IMR-90 (cell line): Measurements from ENCODE around the gene KRTAP20-3. TPM values are rescaled to one million over a fixed set of nuclear protein-coding genes. Genes with fewer than 3 reads are reported as not detected.

Experiments
- ATAC-seq: fragments of 200-7000 bp; cut with Tn5 transposase; 2 replicates; pipeline ENCODE4 v1.9.1; 2020; ENCODE audit warnings: low read depth, mild to moderate bottlenecking, moderate library complexity
- BruUV-seq: library from RNA; stranded (reverse); fragments of 400-500 nt; replicated peaks from 2 replicates; lab custom pipeline; 2021; lab: Mats Ljungman, UMichigan
- CTCF ChIA-PET: fragments of 300-600 bp; formaldehyde crosslinking; extraction: SDS; loops from one replicate; lab custom pipeline; 2021; ENCODE audit warnings: antibody characterized with exemption; lab: Yijun Ruan, JAX
- POLR2A ChIA-PET: fragments of 300-600 bp; sonication (Branson Sonifier 250); formaldehyde crosslinking; loops from one replicate; lab custom pipeline; 2022; ENCODE audit warnings: antibody characterized with exemption; ENCODE audit not compliant: unreplicated experiment; lab: Charles Lee
- DNase-seq: peaks from one replicate; pipeline ENCODE4 v3.0.0; 2013
- H2AFZ ChIP-seq: replicated peaks from 2 replicates; pipeline ENCODE3; 2013; ENCODE audit warnings: low read length, mild to moderate bottlenecking; ENCODE audit not compliant: poor library complexity
- H2AK5ac ChIP-seq: 2 replicates; pipeline ENCODE4 v1.6.1; 2013; ENCODE audit warnings: low read depth, low read length, inconsistent platforms
- H2AK9ac ChIP-seq: replicated peaks from 2 replicates; pipeline ENCODE3; 2013; ENCODE audit warnings: mild to moderate bottlenecking, low read depth, low read length, moderate library complexity; ENCODE audit not compliant: poor library complexity
- H2BK120ac ChIP-seq: 2 replicates; pipeline ENCODE4 v1.6.1; 2013; ENCODE audit warnings: low read depth, low read length, inconsistent platforms
- H2BK15ac ChIP-seq: 3 replicates; pipeline ENCODE4 v1.6.1; 2013; ENCODE audit warnings: low read depth, low read length, inconsistent platforms
- H2BK20ac ChIP-seq: 2 replicates; pipeline ENCODE4 v1.6.1; 2013; ENCODE audit warnings: low read depth, mild to moderate bottlenecking, inconsistent platforms, low read length, moderate library complexity
- H2BK5ac ChIP-seq: 2 replicates; pipeline ENCODE4 v1.6.1; 2013; ENCODE audit warnings: mild to moderate bottlenecking, low read depth, low read length, inconsistent platforms; ENCODE audit not compliant: poor library complexity, severe bottlenecking
- H3K14ac ChIP-seq: replicated peaks from 2 replicates; pipeline ENCODE4 v1.6.1; 2013; ENCODE audit warnings: low read depth, low read length, inconsistent platforms
- H3K18ac ChIP-seq: 2 replicates; pipeline ENCODE4 v1.6.1; 2013; ENCODE audit warnings: low read depth, low read length, control low read depth
- H3K23ac ChIP-seq: 2 replicates; pipeline ENCODE4 v1.6.1; 2013; ENCODE audit warnings: low read depth, low read length, inconsistent platforms
- H3K27ac ChIP-seq: 2 replicates; pipeline ENCODE4 v1.5.1; 2013; ENCODE audit warnings: mild to moderate bottlenecking, control low read depth, low read length; ENCODE audit not compliant: insufficient read depth
- H3K27me3 ChIP-seq: 2 replicates; pipeline ENCODE4 v1.6.1; 2013; ENCODE audit warnings: low read length; ENCODE audit not compliant: control insufficient read depth, insufficient read depth
- H3K36me3 ChIP-seq: 2 replicates; pipeline ENCODE4 v1.6.1; 2013; ENCODE audit warnings: low read length, mixed read lengths; ENCODE audit not compliant: control insufficient read depth, insufficient read depth
- H3K4ac ChIP-seq: 2 replicates; pipeline ENCODE4 v1.6.1; 2013; ENCODE audit warnings: low read depth, low read length, inconsistent platforms
- H3K4me1 ChIP-seq: 2 replicates; pipeline ENCODE4 v1.6.1; 2013; ENCODE audit warnings: low read length, mixed read lengths; ENCODE audit not compliant: control insufficient read depth, insufficient read depth
- H3K4me2 ChIP-seq: 2 replicates; pipeline ENCODE4 v1.6.1; 2013; ENCODE audit warnings: low read depth, mild to moderate bottlenecking, control low read depth, low read length, moderate library complexity
- H3K4me3 ChIP-seq: 2 replicates; pipeline ENCODE4 v1.5.1; 2013; ENCODE audit warnings: low read depth, mild to moderate bottlenecking, control low read depth, low read length, moderate library complexity; ENCODE audit not compliant: insufficient read depth
- H3K56ac ChIP-seq: 2 replicates; pipeline ENCODE4 v1.6.1; 2013; ENCODE audit warnings: low read length, inconsistent platforms; ENCODE audit not compliant: insufficient read depth; ENCODE audit errors: extremely low read depth
- H3K79me1 ChIP-seq, 2 experiments: 2 replicates each; pipeline ENCODE4 v1.6.1; 2013; ENCODE audit warnings: low read length in 2 of 2, inconsistent platforms in 1 of 2, low read depth in 1 of 2
- H3K9ac ChIP-seq: 2 replicates; pipeline ENCODE4 v1.6.1; 2013; ENCODE audit warnings: low read depth, low read length, control low read depth
- H3K9me1 ChIP-seq: 2 replicates; pipeline ENCODE4 v1.6.1; 2013; ENCODE audit warnings: low read length, inconsistent platforms; ENCODE audit not compliant: insufficient read depth
- H3K9me3 ChIP-seq: 2 replicates; pipeline ENCODE4 v1.6.1; 2013; ENCODE audit warnings: low read length; ENCODE audit not compliant: control insufficient read depth, insufficient read depth
- H4K20me1 ChIP-seq: 2 replicates; pipeline ENCODE4 v1.6.1; 2013; ENCODE audit warnings: low read length, inconsistent platforms; ENCODE audit not compliant: insufficient read depth
- H4K5ac ChIP-seq: 2 replicates; pipeline ENCODE4 v1.6.1; 2013; ENCODE audit warnings: mild to moderate bottlenecking, low read depth, low read length, control low read depth
- H4K8ac ChIP-seq, 2 experiments: 2 replicates each; pipeline ENCODE4 v1.6.1; 2013; ENCODE audit warnings: low read depth in 2 of 2, low read length in 2 of 2, control low read depth in 1 of 2, inconsistent platforms in 1 of 2
- H4K91ac ChIP-seq: 2 replicates; pipeline ENCODE4 v1.6.1; 2013; ENCODE audit warnings: low read depth, low read length, inconsistent platforms; ENCODE audit not compliant: insufficient read depth
- BHLHE40 ChIP-seq: fragments of 150-350 bp; IDR thresholded peaks from 2 replicates; pipeline ENCODE4 v1.6.1; 2016; ENCODE audit warnings: mild to moderate bottlenecking, low read depth, low read length
- CEBPB ChIP-seq: IDR thresholded peaks from 2 replicates; pipeline ENCODE4 v1.6.1; 2012; ENCODE audit warnings: low read depth, low read length, improper control_type of control experiment
- CHD1 ChIP-seq: IDR thresholded peaks from 2 replicates; pipeline ENCODE4 v1.6.1; 2012; ENCODE audit warnings: low read depth, low read length, improper control_type of control experiment
- CTCF ChIP-seq: conservative IDR thresholded peaks from 2 replicates; pipeline ENCODE4 v1.5.1; 2012; ENCODE audit warnings: mild to moderate bottlenecking, low read depth, low read length, improper control_type of control experiment
- ELK1 ChIP-seq: fragments of 150-350 bp; IDR thresholded peaks from 2 replicates; pipeline ENCODE4 v1.6.1; 2016; ENCODE audit warnings: low read depth, mild to moderate bottlenecking, low read length, moderate library complexity, borderline replicate concordance
- FOS ChIP-seq: fragments of 150-350 bp; IDR thresholded peaks from 2 replicates; pipeline ENCODE4 v1.6.1; 2016; ENCODE audit warnings: low read depth, low read length
- MAFK ChIP-seq: IDR thresholded peaks from 2 replicates; pipeline ENCODE4 v1.6.1; 2012; ENCODE audit warnings: low read depth, low read length, improper control_type of control experiment
- MAZ ChIP-seq: IDR thresholded peaks from 2 replicates; pipeline ENCODE4 v1.6.1; 2012; ENCODE audit warnings: low read depth, mild to moderate bottlenecking, low read length, improper control_type of control experiment, moderate library complexity, borderline replicate concordance
- MXI1 ChIP-seq: IDR thresholded peaks from 2 replicates; pipeline ENCODE4 v1.6.1; 2012; ENCODE audit warnings: low read depth, mild to moderate bottlenecking, low read length, moderate library complexity, borderline replicate concordance
- POLR2A ChIP-seq: IDR thresholded peaks from 2 replicates; pipeline ENCODE4 v1.6.1; 2012; ENCODE audit warnings: mild to moderate bottlenecking, low read depth, low read length
- RAD21 ChIP-seq: IDR thresholded peaks from 2 replicates; pipeline ENCODE4 v1.6.1; 2012; ENCODE audit warnings: low read length, improper control_type of control experiment
- RCOR1 ChIP-seq: IDR thresholded peaks from 2 replicates; pipeline ENCODE4 v1.6.1; 2012; ENCODE audit warnings: mild to moderate bottlenecking, low read length, improper control_type of control experiment; ENCODE audit not compliant: insufficient replicate concordance
- SMC3 ChIP-seq: fragments of 150-350 bp; IDR thresholded peaks from 2 replicates; pipeline ENCODE4 v1.6.1; 2016; ENCODE audit warnings: low read depth, mild to moderate bottlenecking, antibody characterized with exemption, low read length, moderate library complexity
- whole genome bisulfite sequencing, 2 experiments: methylation state at CpG; one replicate each; pipeline versions ENCODE4 v1.1.5 to v1.1.7; 2013; ENCODE audit warnings: missing lambda C conversion rate in 2 of 2; ENCODE audit not compliant: insufficient read length in 1 of 2; ENCODE audit errors: extremely low coverage in 2 of 2; 5-methylcytosine and 5-hydroxymethylcytosine counted together
- dilution Hi-C: fragments of 300-500 bp; cut with HindIII; formaldehyde crosslinking; loops from one replicate; pipeline ENCODE4 v1.14.3; 2018; ENCODE audit warnings: low sequenced_read_pairs; ENCODE audit not compliant: unreplicated experiment
- in situ Hi-C: fragments of 300-500 bp; cut with MboI; formaldehyde crosslinking; loops from 3 replicates; pipeline ENCODE4 v1.14.3; 2019; ENCODE audit warnings: low sequenced_read_pairs, inconsistent platforms, mixed read lengths
- intact Hi-C: fragments of 100-400 bp; cut with micrococcal nuclease; formaldehyde crosslinking; loops from 2 replicates; pipeline ENCODE4 v1.10.0; 2022
- polyA plus RNA-seq, 3 experiments: library from polyadenylated mRNA; depleted of rRNA; stranded (reverse); fragments of >200 nt; gene quantifications; 2 replicates each; pipeline ENCODE4 v1.2.3, GENCODE V29; 2012; ENCODE audit warnings: low replicate concordance in 1 of 3
- total RNA-seq: library from RNA; depleted of rRNA; stranded (reverse); fragments of >200 nt; gene quantifications from 2 replicates; pipeline ENCODE4 v1.2.3, GENCODE V29; 2012

Gene KRTAP20-3
- total and polyA plus RNA-seq, 2 of the 4 experiments (the other 2 are of a cell fraction) = not detected

GRCh38 chr21:30625449-30626165 lies 17.1 kb upstream of the KRTAP20-3 start:
- 21% methylated on average over 2 of the region's 4 CpGs; no CpG with 5 or more reads in 1 of the 2 experiments for WGBS, 2 experiments
- no peaks in the 10 kb centered on the region for H3K79me1 ChIP-seq
- no peaks in the 10 kb centered on the region for H3K36me3 ChIP-seq
- no peak overlapping the region for H3K27ac ChIP-seq
- H3K4ac ChIP-seq = no peak overlapping the region
- POLR2A ChIA-PET = no interaction called here
- DNase-seq (no peak), ATAC-seq (no peak)
- no peak overlapping the region for H4K5ac ChIP-seq
- CTCF ChIA-PET = no interaction called here
- no peaks in the 10 kb centered on the region for H3K27me3 ChIP-seq
- no peak overlapping the region for H3K56ac ChIP-seq
- no peak overlapping the region for H2BK5ac ChIP-seq
- no peaks in the 10 kb centered on the region for H3K4me1 ChIP-seq
- BruUV-seq = no TSS peak
- H2BK120ac ChIP-seq = no peak overlapping the region
- H2AFZ ChIP-seq = no peak overlapping the region
- H3K9me3 ChIP-seq = peaks cover 19% of the 10 kb centered on the region
- no peak overlapping the region for H3K18ac ChIP-seq
- H4K91ac ChIP-seq = no peak overlapping the region
- no peak overlapping the region for H3K23ac ChIP-seq
- dilution Hi-C loops = no loop called here
- no peak overlapping the region for H3K4me2 ChIP-seq
- no peak for TF ChIP-seq SMC3
- TF ChIP-seq FOS = no peak
- TF ChIP-seq RCOR1 = no peak
- TF ChIP-seq BHLHE40 = no peak
- TF ChIP-seq POLR2A = no peak
- no peak for TF ChIP-seq RAD21
- no peak for TF ChIP-seq ELK1
- no peak for TF ChIP-seq CTCF
- TF ChIP-seq MXI1 = no peak
- TF ChIP-seq CHD1 = no peak
- no peak for TF ChIP-seq MAZ
- TF ChIP-seq CEBPB = no peak
- no peak for TF ChIP-seq MAFK
- in situ Hi-C loops = no loop called here
- no peak overlapping the region for H3K14ac ChIP-seq
- H2BK20ac ChIP-seq = no peak overlapping the region
- no peaks in the 10 kb centered on the region for H4K20me1 ChIP-seq
- no peak overlapping the region for H4K8ac ChIP-seq
- H2AK5ac ChIP-seq = no peak overlapping the region
- no peak overlapping the region for H3K4me3 ChIP-seq
- no peak overlapping the region for H2BK15ac ChIP-seq
- intact Hi-C loops = no loop called here
- H3K9me1 ChIP-seq = no peaks in the 10 kb centered on the region
- no peak overlapping the region for H3K9ac ChIP-seq
- H2AK9ac ChIP-seq = no peak overlapping the region
